ENCODE data around the gene DCTD.
"Not testable (repeated sequence)": the region's sequence is repeated elsewhere in the genome, so short reads cannot be mapped to it uniquely, and the experiment has no call there.

Gene DCTD

GRCh38 chr4:182920676-182921075 lies 3.5 kb upstream of the DCTD start:
- no peak for DNase-seq

GRCh38 chr4:182918791-182919302 lies 1.7 kb upstream of the DCTD start:
- no peak for DNase-seq

- DNase-seq, result no peak
These were observed 940 bp upstream of the DCTD start for GRCh38 chr4:182918044-182918607.

GRCh38 chr4:182916483-182917181 lies 554 bp downstream of the DCTD start:
- DNase-seq, result peak; percentile 41

DNA sequence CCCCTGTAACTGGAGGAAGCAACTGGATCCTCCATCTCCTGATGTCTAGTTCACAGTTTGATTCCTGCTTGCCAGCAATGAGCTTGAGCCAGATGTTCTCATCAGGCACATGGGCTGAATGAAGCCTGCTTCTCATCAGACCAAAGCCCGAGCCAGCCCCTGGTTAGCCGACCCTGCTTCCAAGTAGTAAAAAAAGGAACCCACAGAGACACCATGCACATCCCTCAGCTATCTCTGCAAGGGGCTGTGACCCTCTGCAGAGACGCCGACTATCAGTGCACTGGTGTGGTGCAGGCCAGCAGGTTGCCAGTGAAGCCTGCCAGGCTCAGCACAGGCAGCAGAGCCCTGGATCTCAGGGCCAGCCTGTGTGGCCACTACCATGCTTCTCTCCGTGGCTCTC lies 2.8 kb downstream of the DCTD start:
- no peak for DNase-seq

GRCh38 chr4:182913621-182914020 lies 3.6 kb downstream of the DCTD start:
- no peak for DNase-seq

DNA sequence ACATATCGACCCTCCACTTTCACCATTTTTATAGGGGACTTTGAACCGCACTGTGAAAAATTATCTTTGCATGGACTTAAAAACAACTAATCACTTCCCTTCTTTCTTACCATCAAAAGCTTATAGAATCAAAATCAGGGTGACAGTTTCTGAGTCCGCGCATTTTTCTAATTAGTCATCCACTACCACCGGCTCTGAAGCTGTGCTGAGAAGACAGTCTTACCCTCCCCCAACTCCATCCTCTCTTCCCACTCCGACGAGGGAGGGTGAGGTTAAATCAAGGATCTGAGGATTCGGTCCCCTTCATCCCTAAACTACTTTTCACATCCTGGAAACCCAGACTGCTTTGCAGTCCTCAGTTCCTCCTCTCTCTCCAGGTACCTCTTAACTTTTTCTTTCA lies 4.2 kb downstream of the DCTD start:
- no peak for DNase-seq

DNA sequence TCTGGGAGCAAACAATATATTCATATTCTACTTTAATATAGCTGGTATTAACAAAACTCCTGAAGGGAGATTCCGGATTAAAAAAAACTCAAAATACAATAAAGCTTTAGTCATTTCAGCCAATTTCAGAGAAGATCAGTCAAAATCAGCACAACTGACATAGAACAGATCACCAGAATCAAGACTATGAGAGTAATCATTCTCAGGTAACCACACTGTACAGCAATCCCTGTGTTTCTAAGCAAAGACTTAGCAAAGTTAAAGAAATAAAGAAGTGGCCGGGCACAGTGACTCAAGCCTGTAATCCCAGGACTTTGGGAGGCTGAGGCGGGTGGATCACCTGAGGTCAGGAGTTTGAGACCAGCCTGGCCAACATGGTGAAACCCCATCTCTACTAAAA lies 9.1 kb downstream of the DCTD start:
- DNase-seq, result no peak

- DNase-seq, result no peak
These were observed 9.8 kb downstream of the DCTD start for GRCh38 chr4:182907396-182907795.

- DNase-seq, result no peak
These were observed 10.4 kb downstream of the DCTD start for GRCh38 chr4:182906786-182907185.

DNA sequence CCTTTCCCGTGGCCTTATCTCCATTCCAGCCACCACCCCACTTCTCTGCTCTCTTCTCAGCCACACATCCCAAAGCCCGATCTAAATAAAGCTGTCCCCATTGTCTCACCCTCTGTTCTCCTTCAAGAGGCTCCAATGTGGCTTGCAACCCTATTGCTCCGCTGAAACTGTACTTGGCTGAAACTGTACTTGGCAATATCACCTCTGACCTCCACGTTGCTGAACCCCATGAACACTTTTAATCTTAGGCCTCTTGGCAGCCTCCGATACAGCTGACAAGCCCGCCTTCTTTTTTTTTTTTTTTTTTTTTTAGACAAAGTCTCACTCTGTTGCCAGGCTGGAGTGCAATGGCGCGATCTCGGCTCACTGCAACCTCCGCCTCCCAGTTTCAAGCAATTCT lies 12.1 kb downstream of the DCTD start:
- DNase-seq, result no peak

DNA sequence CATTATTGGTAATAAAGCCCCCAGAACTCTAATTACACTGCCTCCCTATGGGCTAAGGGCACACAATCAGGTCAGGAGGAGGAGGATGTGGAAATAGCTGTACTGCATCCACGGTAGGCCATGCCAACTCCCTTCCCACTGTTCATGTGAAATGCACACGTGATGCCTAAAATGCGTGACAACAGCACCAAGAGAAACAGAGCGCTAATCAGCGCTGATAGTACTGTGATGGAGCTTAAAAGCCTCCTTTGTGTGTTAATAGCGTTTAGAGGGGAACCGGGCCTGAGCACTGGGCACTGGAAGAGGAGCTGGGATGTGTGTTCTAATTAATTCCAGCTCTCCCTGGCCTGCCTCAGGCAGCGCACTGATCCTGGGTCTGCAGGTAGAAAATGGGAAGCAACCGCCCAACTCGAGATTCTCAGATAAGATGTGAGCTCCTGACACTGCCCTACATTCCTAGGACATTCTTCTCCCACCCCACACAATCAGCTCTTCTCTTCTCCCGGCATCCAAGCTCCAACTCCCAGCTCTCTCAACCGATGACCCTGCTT lies 12.9 kb downstream of the DCTD start:
- no peak for DNase-seq

GRCh38 chr4:182903013-182903412 lies 14.2 kb downstream of the DCTD start:
- DNase-seq, result no peak

DNA sequence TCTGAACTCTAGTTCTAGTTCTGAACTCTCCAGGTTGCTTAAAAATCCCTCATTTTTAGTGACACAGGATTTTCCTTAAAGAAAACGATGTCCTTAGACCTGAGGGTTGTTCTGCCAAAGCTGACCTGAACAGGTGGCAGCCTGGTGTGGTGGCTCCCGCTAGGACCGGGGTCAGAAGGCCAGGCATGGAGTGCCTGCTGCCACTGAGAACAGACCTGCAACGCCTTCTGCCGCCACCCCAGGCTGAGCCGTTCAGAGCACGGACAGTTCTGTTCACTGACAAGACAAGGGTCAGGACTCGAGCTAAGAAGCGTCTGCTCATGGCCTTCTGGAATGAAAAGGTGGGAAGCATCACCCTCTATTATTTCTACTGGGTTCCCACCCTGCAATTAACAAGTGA lies 15.8 kb downstream of the DCTD start:
- no peak for DNase-seq

DNA sequence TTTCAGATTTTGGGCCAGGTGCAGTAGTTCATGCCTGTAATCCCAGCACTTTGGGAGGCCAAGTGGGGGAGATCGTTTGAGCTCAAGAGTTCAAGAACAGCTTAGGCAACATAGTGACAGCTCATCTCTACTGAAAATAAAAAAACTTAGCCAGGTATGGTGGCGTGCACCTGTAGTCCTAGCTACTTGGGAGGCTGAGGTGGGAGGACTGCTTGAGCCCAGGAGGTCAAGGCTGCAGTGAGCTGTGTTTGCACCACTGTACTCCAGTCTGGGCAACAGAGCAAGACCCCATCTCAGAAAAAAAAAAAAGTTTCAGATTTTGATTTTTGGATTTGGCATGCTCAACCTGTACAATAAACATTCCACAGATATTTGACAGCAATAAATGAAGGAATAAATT lies 17.2 kb downstream of the DCTD start:
- not testable (repeated sequence) for DNase-seq

DNA sequence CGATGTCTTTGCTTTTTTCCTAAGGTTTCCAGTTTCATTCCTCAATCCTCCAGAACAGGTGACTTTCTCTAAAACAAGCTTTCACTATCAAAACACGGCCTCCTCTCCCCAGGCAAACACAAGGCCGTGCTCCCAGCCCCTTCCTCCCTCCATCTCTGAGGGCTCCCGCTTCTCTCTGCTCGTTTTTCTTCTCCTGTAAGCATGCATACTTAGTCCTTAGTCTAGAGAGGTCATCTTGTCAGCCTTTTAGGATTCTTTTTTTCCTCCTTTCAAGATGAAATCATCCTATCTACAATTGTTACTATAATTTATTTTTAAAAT lies 18.7 kb downstream of the DCTD start:
- no peak for DNase-seq

DNA sequence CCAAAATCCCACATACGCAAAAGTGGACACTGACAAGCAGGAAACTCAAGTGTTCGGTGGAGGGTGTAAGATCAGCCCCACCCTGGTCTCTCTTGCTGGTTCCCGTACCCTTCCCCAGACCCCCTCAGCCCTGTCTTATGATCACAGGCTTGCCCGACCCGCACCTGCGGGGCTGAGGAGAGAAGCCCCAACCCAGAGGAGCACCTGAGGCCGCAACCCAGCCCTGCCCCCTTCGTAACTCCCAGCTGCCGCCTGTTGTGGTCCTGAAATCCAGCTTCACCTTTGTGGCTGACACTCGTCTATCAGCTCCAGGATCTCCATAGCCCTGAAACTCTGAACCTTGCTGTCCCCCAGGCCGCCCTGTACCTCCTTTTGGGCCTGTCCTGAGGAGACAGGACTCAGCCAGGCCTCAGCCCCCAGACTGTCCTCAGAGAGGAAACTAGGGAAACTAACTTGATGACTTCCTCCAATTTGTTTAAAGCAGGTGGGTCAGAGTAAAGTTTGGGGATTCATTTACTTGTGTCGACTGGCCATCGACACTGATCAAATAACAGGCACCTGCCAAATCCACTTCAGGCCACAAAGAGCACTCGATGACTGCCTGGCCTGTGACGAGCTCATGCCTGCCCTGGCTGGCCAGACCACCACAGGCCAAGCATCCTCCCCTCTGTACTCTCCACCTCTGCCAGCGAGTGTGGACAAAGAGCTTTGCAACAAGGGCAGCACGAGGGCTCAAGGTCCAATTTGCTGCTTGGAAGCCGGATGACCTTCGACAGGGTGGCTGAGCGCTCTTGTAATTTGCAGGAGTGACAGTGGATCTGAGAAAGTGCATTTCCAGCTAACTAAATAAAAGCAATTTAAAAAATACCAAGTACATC lies 19.3 kb downstream of the DCTD start:
- no peak for DNase-seq

DNA sequence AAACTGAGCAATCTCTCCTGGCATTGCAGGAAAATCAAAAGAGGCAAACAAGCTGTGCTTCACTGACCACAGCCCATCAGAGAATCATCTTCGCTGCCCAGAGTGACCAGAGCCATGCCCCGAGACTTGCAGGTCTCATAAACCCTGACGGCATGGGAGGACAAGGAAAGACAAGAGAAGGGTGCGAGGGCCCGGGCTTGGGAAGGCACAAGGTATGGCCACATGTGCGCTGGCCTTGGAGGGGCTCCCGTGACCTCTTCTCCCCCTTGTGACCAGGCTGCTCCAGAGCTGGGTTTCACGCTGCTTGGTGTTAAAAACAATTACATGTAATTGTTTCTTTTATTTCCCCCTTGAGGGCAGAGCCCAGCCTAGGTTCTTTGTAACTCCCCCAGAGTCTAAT lies 20.8 kb downstream of the DCTD start:
- no peak for DNase-seq

- DNase-seq, result no peak
These were observed 21.3 kb downstream of the DCTD start for GRCh38 chr4:182895791-182896292.

DNA sequence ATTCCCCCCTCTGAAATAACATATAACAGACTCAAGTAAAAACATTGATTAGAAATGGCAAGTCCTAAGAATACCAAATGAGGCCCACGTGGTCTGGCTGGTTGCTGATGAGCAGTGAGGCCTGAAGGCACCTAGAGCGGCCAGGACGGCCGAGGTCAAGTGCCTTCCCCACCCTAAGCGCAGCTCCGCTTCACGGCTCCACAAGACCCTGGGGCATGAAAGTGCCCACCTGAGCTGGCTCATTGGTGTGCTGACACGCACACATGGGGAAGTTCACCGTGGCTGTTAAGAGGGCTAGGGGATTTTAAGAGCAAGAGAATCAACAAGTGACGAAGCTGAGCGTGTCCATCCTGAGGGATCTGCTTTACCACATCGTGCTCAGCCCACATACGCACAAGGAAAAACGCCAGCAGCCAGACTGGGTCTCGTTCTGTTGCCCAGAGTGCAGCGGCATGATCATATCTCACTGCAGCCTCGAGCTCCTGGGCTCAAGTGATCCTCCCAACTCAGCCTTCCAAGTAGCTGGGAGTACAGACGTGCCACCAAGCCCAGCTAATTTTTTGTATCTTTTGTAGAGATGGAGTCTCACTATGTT lies 22.4 kb downstream of the DCTD start:
- no peak for DNase-seq

DNA sequence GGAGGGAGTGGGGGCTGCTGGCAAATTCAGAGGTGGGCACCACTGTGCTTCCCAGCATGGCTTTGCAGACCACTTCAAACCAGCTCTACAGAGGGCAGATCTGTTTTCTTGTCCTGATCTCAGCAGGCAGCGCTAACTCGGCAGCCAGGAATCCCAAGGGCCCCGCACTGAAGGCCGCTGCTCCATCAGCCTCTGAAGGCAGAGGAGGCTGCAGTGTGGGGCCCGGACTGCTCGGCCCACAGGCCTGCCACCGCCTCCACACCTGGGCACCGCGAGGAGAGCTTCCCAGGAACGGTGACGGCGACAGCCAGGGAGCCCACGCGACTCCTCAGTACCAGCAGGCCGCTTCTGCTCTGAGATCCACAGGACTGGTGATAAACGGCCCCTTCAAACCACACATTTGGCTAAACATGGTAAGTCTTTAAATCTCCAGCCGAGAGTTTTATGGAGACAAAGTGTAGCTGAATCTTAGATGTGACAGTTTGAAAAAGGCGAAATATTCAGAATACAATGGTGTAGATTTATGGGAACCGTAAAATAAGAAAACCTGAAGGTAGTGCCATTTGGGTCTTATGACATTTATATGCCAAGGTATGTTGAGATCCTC lies 23.6 kb downstream of the DCTD start:
- no peak for DNase-seq

- DNase-seq, result no peak
These were observed 24.1 kb downstream of the DCTD start for GRCh38 chr4:182893047-182893446.

- DNase-seq, result no peak
These were observed 27.0 kb downstream of the DCTD start for GRCh38 chr4:182890202-182890601.

All from activated CD8-positive, alpha-beta memory T cell treated with anti-CD3 and anti-CD28 coated beads, Interleukin-2, amount 50 U/mL, for 4 hours (primary cell).